Neural progenitor cell (in vitro differentiated cells): ENCODE data around the gene ADGRD1. TPM values are rescaled to one million over a fixed set of nuclear protein-coding genes. Genes with fewer than 3 reads are reported as not detected.

Source experiments
- DNase-seq: peaks from one replicate; pipeline ENCODE4 v3.0.0-alpha.2; 2016; ENCODE audit warnings: low spot score
- H2AFZ ChIP-seq: fragments of 200-600 bp; sonication (generic); replicated peaks from 2 replicates; pipeline ENCODE4 v1.6.1; 2016; ENCODE audit warnings: antibody characterized with exemption
- H3F3A ChIP-seq: fragments of 200-600 bp; sonication (generic); 2 replicates; pipeline ENCODE4 v1.6.1; 2016; ENCODE audit warnings: antibody characterized with exemption, low read depth
- H3K27ac ChIP-seq: fragments of 200-600 bp; sonication (generic); 2 replicates; pipeline ENCODE4 v1.5.1; 2016; ENCODE audit warnings: mild to moderate bottlenecking
- H3K27me3 ChIP-seq: fragments of 200-600 bp; sonication (generic); 2 replicates; pipeline ENCODE4 v1.6.1; 2016; ENCODE audit warnings: mild to moderate bottlenecking, moderate library complexity
- H3K36me3 ChIP-seq: fragments of 200-600 bp; sonication (generic); 2 replicates; pipeline ENCODE4 v1.5.1; 2016
- H3K4me1 ChIP-seq: fragments of 200-600 bp; sonication (generic); 2 replicates; pipeline ENCODE4 v1.6.1; 2016; ENCODE audit warnings: mixed run types
- H3K4me2 ChIP-seq: fragments of 200-600 bp; sonication (generic); 2 replicates; pipeline ENCODE4 v1.6.1; 2016
- H3K4me3 ChIP-seq: fragments of 200-600 bp; sonication (generic); 2 replicates; pipeline ENCODE4 v1.5.1; 2016
- H3K79me2 ChIP-seq: fragments of 200-600 bp; sonication (generic); 2 replicates; pipeline ENCODE4 v1.6.1; 2016; ENCODE audit warnings: low read depth
- H3K9ac ChIP-seq: fragments of 200-600 bp; sonication (generic); 2 replicates; pipeline ENCODE4 v1.6.1; 2016
- H3K9me3 ChIP-seq: fragments of 200-600 bp; sonication (generic); 2 replicates; pipeline ENCODE4 v1.5.1; 2016; ENCODE audit warnings: low read depth
- H4K20me1 ChIP-seq: fragments of 200-600 bp; sonication (generic); 2 replicates; pipeline ENCODE4 v1.6.1; 2016; ENCODE audit warnings: low read depth
- H3K27ac Mint-ChIP-seq: 3 replicates; pipeline ENCODE4 v1.8.0; 2021; ENCODE audit warnings: mixed read lengths
- H3K27me3 Mint-ChIP-seq: 2 replicates; pipeline ENCODE4 v1.8.0; 2022; ENCODE audit warnings: low read depth, mild to moderate bottlenecking, inconsistent platforms, moderate library complexity, mixed read lengths; ENCODE audit not compliant: insufficient read depth
- H3K36me3 Mint-ChIP-seq: 3 replicates; pipeline ENCODE4 v1.8.0; 2021; ENCODE audit warnings: mixed read lengths
- H3K4me1 Mint-ChIP-seq: 3 replicates; pipeline ENCODE4 v1.8.0; 2021; ENCODE audit warnings: mixed read lengths
- H3K4me3 Mint-ChIP-seq: 3 replicates; pipeline ENCODE4 v1.8.0; 2021; ENCODE audit warnings: mild to moderate bottlenecking, moderate library complexity, mixed read lengths
- H3K9me3 Mint-ChIP-seq: 3 replicates; pipeline ENCODE4 v1.8.0; 2020; ENCODE audit warnings: mixed read lengths
- CTCF ChIP-seq: fragments of 200-600 bp; sonication (generic); IDR thresholded peaks from 2 replicates; pipeline ENCODE4 v1.5.1; 2017; ENCODE audit warnings: antibody characterized with exemption, mild to moderate bottlenecking
- EZH2 ChIP-seq: fragments of 200-600 bp; sonication (generic); IDR thresholded peaks from 2 replicates; pipeline ENCODE4 v1.6.1; 2017; ENCODE audit warnings: antibody characterized with exemption, mild to moderate bottlenecking, moderate library complexity
- EZH2phosphoT487 ChIP-seq: fragments of 200-600 bp; sonication (generic); IDR thresholded peaks from 2 replicates; pipeline ENCODE4 v1.6.1; 2017; ENCODE audit warnings: antibody characterized with exemption
- total RNA-seq: library from RNA; depleted of rRNA; stranded (reverse); fragments of >200 nt; gene quantifications from 2 replicates; pipeline ENCODE4 v1.2.3, GENCODE V29; 2015; ENCODE audit warnings: low replicate concordance

ADGRD1 gene
- total RNA-seq, 1 donor from 2014 or later, result not detected

- peaks cover 29% of the 10 kb centered on the region for H3K4me1 ChIP-seq
- H3K27ac Mint-ChIP-seq, result no peak overlapping the region
- peaks cover 26% of the 10 kb centered on the region for H3K27me3 Mint-ChIP-seq
- H4K20me1 ChIP-seq, result no peaks in the 10 kb centered on the region
- DNase-seq, result no peak
- H3K36me3 Mint-ChIP-seq, result no peaks in the 10 kb centered on the region
- H3K27ac ChIP-seq, result no peak overlapping the region
- H3K36me3 ChIP-seq, result no peaks in the 10 kb centered on the region
- H3K9me3 Mint-ChIP-seq, result peaks cover 31% of the 10 kb centered on the region
- no peaks in the 10 kb centered on the region for H3K9me3 ChIP-seq
- peaks cover 12% of the 10 kb centered on the region for H3F3A ChIP-seq
- no peak overlapping the region for H3K4me3 Mint-ChIP-seq
- H2AFZ ChIP-seq, result no peak overlapping the region
- no peak overlapping the region for H3K4me2 ChIP-seq
- H3K4me1 Mint-ChIP-seq, result peaks cover 25% of the 10 kb centered on the region
- TF ChIP-seq EZH2phosphoT487, result no peak
- TF ChIP-seq EZH2, result no peak
- TF ChIP-seq CTCF, result no peak
- no peaks in the 10 kb centered on the region for H3K79me2 ChIP-seq
- no peak overlapping the region for H3K4me3 ChIP-seq
- H3K27me3 ChIP-seq, result no peaks in the 10 kb centered on the region
- H3K9ac ChIP-seq, result no peak overlapping the region
These were observed 48.5 kb downstream of the ADGRD1 start for GRCh38 chr12:131002216-131002631.

DNA sequence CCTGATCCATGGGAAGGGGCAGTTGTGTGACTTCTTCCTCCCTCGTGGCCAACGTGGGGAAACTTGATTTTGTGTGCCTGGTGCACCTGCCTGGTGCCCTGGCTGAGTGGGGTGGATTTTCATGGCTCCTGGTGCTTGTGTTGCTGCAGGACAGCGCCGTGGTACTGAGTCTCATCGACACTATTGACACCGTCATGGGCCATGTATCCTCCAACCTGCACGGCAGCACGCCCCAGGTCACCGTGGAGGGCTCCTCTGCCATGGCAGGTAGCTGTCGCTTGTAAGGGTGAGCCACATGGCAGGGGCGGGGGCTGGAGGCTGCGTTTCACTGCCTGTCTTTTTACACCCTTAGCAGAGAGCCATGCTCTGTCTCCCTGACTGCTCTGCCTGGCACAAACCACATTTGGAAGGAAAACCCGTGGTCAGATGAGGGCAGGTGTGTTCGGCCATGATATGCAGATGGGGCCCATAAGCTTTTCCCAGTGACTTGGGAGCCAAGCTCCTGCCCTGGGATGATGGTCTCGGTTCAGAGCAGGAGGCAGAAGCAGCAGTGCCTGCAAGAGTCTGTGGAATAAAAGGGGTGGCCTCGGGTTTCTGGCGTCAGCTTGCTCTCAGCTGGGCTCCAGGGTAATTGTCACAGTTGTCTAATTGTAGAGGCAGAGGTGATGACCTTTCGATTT lies 49.5 kb downstream of the ADGRD1 start:
- H4K20me1 ChIP-seq, result no peaks in the 10 kb centered on the region
- no peaks in the 10 kb centered on the region for H3K36me3 Mint-ChIP-seq
- H3K27ac ChIP-seq, result peak overlapping the region; percentile 9
- H3K27ac Mint-ChIP-seq, result peak overlapping the region; percentile 50
- H3K9me3 ChIP-seq, result no peaks in the 10 kb centered on the region
- peaks cover 33% of the 10 kb centered on the region for H3K4me1 ChIP-seq
- H3K4me1 Mint-ChIP-seq, result peaks cover 26% of the 10 kb centered on the region
- H3K79me2 ChIP-seq, result no peaks in the 10 kb centered on the region
- H3K4me2 ChIP-seq, result peak overlapping the region; percentile 73
- no peak overlapping the region for H3K4me3 ChIP-seq
- H3K9me3 Mint-ChIP-seq, result peaks cover 27% of the 10 kb centered on the region
- H3K4me3 Mint-ChIP-seq, result peak overlapping the region; percentile 53
- H3K27me3 ChIP-seq, result no peaks in the 10 kb centered on the region
- no peak overlapping the region for H2AFZ ChIP-seq
- H3K9ac ChIP-seq, result no peak overlapping the region
- DNase-seq, result no peak
- TF ChIP-seq CTCF (no peak), EZH2 (no peak), EZH2phosphoT487 (no peak)
- H3K27me3 Mint-ChIP-seq, result peaks cover 27% of the 10 kb centered on the region
- H3K36me3 ChIP-seq, result no peaks in the 10 kb centered on the region
- peaks cover 12% of the 10 kb centered on the region for H3F3A ChIP-seq

GRCh38 chr12:131003716-131004045 lies 50.0 kb downstream of the ADGRD1 start:
- Histone ChIP-seq H3K27ac (peak overlapping the region; percentile 9), H3K36me3 (no peaks in the 10 kb centered on the region), H3K4me2 (peak overlapping the region; percentile 73), H3K79me2 (no peaks in the 10 kb centered on the region), H2AFZ (no peak overlapping the region), H3K4me3 (no peak overlapping the region), H3K27me3 (no peaks in the 10 kb centered on the region), H3F3A (peaks cover 12% of the 10 kb centered on the region), H4K20me1 (no peaks in the 10 kb centered on the region), H3K9me3 (no peaks in the 10 kb centered on the region), H3K9ac (no peak overlapping the region), H3K4me1 (peaks cover 33% of the 10 kb centered on the region)
- Mint-ChIP-seq H3K27me3 (peaks cover 31% of the 10 kb centered on the region), H3K4me1 (peaks cover 28% of the 10 kb centered on the region), H3K9me3 (peaks cover 22% of the 10 kb centered on the region), H3K4me3 (peak overlapping the region; percentile 53), H3K27ac (peak overlapping the region; percentile 50), H3K36me3 (no peaks in the 10 kb centered on the region)
- peak; percentile 78 for DNase-seq
- TF ChIP-seq EZH2phosphoT487 (peak; percentile 30), EZH2 (no peak)

- H3F3A ChIP-seq, result peaks cover 12% of the 10 kb centered on the region
- no peaks in the 10 kb centered on the region for H4K20me1 ChIP-seq
- Mint-ChIP-seq H3K36me3 (no peaks in the 10 kb centered on the region), H3K27me3 (peaks cover 32% of the 10 kb centered on the region), H3K27ac (peak overlapping the region; percentile 79), H3K4me3 (no peak overlapping the region), H3K4me1 (peaks cover 29% of the 10 kb centered on the region), H3K9me3 (peaks cover 18% of the 10 kb centered on the region)
- no peak overlapping the region for H3K4me3 ChIP-seq
- no peak for DNase-seq
- H3K79me2 ChIP-seq, result no peaks in the 10 kb centered on the region
- no peak for TF ChIP-seq EZH2
- TF ChIP-seq CTCF, result no peak
- TF ChIP-seq EZH2phosphoT487, result no peak
- H3K36me3 ChIP-seq, result no peaks in the 10 kb centered on the region
- H2AFZ ChIP-seq, result no peak overlapping the region
- no peaks in the 10 kb centered on the region for H3K9me3 ChIP-seq
- no peak overlapping the region for H3K4me2 ChIP-seq
- no peak overlapping the region for H3K27ac ChIP-seq
- H3K27me3 ChIP-seq, result no peaks in the 10 kb centered on the region
- H3K9ac ChIP-seq, result no peak overlapping the region
- H3K4me1 ChIP-seq, result peaks cover 33% of the 10 kb centered on the region
These were observed 50.5 kb downstream of the ADGRD1 start for GRCh38 chr12:131004166-131004565.
